D721Med (cell line): ENCODE measurements around the gene ITLN1.
"Not testable (repeated sequence)": the region's sequence is repeated elsewhere in the genome, so short reads cannot be mapped to it uniquely, and the experiment has no call there.

Experiments used
- DNase-seq: peaks from one replicate; pipeline ENCODE4 v3.0.0; 2011; ENCODE audit warnings: low spot score; ENCODE audit not compliant: insufficient read length
- FAIRE-seq: peaks from 2 replicates; lab custom pipeline; 2011; peaks lifted over from hg19 to GRCh38; lab: Jason Lieb, UNC
- CTCF ChIP-seq: IDR thresholded peaks from 2 replicates; pipeline ENCODE4 v1.5.1; 2012; ENCODE audit warnings: mild to moderate bottlenecking, control low read depth; ENCODE audit not compliant: insufficient read depth; ENCODE audit errors: missing control alignments

The ITLN1 gene

GRCh38 chr1:160891474-160891873 is 6.5 kb upstream of the ITLN1 start:
- FAIRE-seq (no peak), DNase-seq (no peak)
- no peak for TF ChIP-seq CTCF

- TF ChIP-seq CTCF = no peak
- no peak for FAIRE-seq
- no peak for DNase-seq
Observed at GRCh38 chr1:160888926-160889325, 3.9 kb upstream of the ITLN1 start.

- no peak for DNase-seq
- no peak for FAIRE-seq
- TF ChIP-seq CTCF = no peak
Observed at GRCh38 chr1:160887071-160887470, 2.1 kb upstream of the ITLN1 start.

- FAIRE-seq (no peak), DNase-seq (no peak)
- TF ChIP-seq CTCF = no peak
Observed at GRCh38 chr1:160884579-160884978, 401 bp downstream of the ITLN1 start.

GRCh38 chr1:160883581-160884513 is 1.1 kb downstream of the ITLN1 start:
- FAIRE-seq (no peak), DNase-seq (no peak)
- no peak for TF ChIP-seq CTCF

GRCh38 chr1:160882582-160882981 is 2.4 kb downstream of the ITLN1 start:
- FAIRE-seq (no peak), DNase-seq (no peak)
- no peak for TF ChIP-seq CTCF

- DNase-seq, FAIRE-seq: not testable (repeated sequence)
Observed at GRCh38 chr1:160881264-160881663, 3.7 kb downstream of the ITLN1 start.
